ENCODE results near the gene EHD3. TPM values are rescaled to one million over a fixed set of nuclear protein-coding genes. Genes with fewer than 3 reads are reported as not detected.
A peak's percentile ranks its signal among the peaks of the same experiment; 100 is the strongest.
"Not testable (repeated sequence)": the region's sequence is repeated elsewhere in the genome, so short reads cannot be mapped to it uniquely, and the experiment has no call there.

EHD3 gene
- total RNA-seq, 1 donor from 2014 or later: 7.0 TPM

GRCh38 chr2:31274401-31275075 lies 40.6 kb downstream of the EHD3 start:
- ATAC-seq: no peak
- DNase-seq (ENCODE audit: low spot score): no peak
- intact Hi-C loops (cut with DNase I): no loop called here

- intact Hi-C loops (cut with DNase I): no loop called here
- ATAC-seq (no peak), DNase-seq (ENCODE audit: low spot score) (no peak)
Measured at GRCh38 chr2:31275976-31276375, 42.0 kb downstream of the EHD3 start.

GRCh38 chr2:31277621-31278020 lies 43.7 kb downstream of the EHD3 start:
- DNase-seq (ENCODE audit: low spot score) (no peak), ATAC-seq (no peak)
- intact Hi-C loops (cut with DNase I): no loop called here

- intact Hi-C loops (cut with DNase I): no loop called here
- ATAC-seq (no peak), DNase-seq (ENCODE audit: low spot score) (peak; percentile 0)
Measured at GRCh38 chr2:31282634-31283033, 48.7 kb downstream of the EHD3 start.

GRCh38 chr2:31283193-31283919 lies 49.4 kb downstream of the EHD3 start:
- ATAC-seq; intact Hi-C loops (cut with DNase I): not testable (repeated sequence)
- DNase-seq (ENCODE audit: low spot score): peak; percentile 6

- ATAC-seq: no peak
- peak; percentile 8 for DNase-seq (ENCODE audit: low spot score)
- intact Hi-C loops (cut with DNase I): no loop called here
Measured at GRCh38 chr2:31284107-31284506, 50.2 kb downstream of the EHD3 start.

GRCh38 chr2:31286230-31286629 lies 52.3 kb downstream of the EHD3 start:
- intact Hi-C loops (cut with DNase I): no loop called here
- no peak for ATAC-seq
- DNase-seq (ENCODE audit: low spot score): no peak

GRCh38 chr2:31286961-31287550 lies 53.1 kb downstream of the EHD3 start:
- no peak for ATAC-seq
- DNase-seq (ENCODE audit: low spot score): no peak
- intact Hi-C loops (cut with DNase I): no loop called here

- no peak for ATAC-seq
- DNase-seq (ENCODE audit: low spot score): no peak
- intact Hi-C loops (cut with DNase I): no loop called here
Measured at GRCh38 chr2:31287654-31288053, 53.7 kb downstream of the EHD3 start.

GRCh38 chr2:31294196-31294595 lies 60.2 kb downstream of the EHD3 start:
- DNase-seq (ENCODE audit: low spot score) (no peak), ATAC-seq (no peak)
- intact Hi-C loops (cut with DNase I): no loop called here

- DNase-seq (ENCODE audit: low spot score): no peak
- no peak for ATAC-seq
- intact Hi-C loops (cut with DNase I): no loop called here
Measured at GRCh38 chr2:31296641-31297287, 62.8 kb downstream of the EHD3 start.

- DNase-seq (ENCODE audit: low spot score) (no peak), ATAC-seq (no peak)
- intact Hi-C loops (cut with DNase I): no loop called here
Measured at GRCh38 chr2:31297751-31298150, 63.8 kb downstream of the EHD3 start.

GRCh38 chr2:31299547-31299946 lies 65.6 kb downstream of the EHD3 start:
- DNase-seq (ENCODE audit: low spot score): no peak
- ATAC-seq: no peak
- intact Hi-C loops (cut with DNase I): no loop called here

GRCh38 chr2:31300309-31300708 lies 66.4 kb downstream of the EHD3 start:
- DNase-seq (ENCODE audit: low spot score) (no peak), ATAC-seq (no peak)
- intact Hi-C loops (cut with DNase I): no loop called here

GRCh38 chr2:31302940-31303563 lies 69.1 kb downstream of the EHD3 start:
- intact Hi-C loops (cut with DNase I): no loop called here
- ATAC-seq: peak; percentile 26
- DNase-seq (ENCODE audit: low spot score): no peak

GRCh38 chr2:31304816-31305215 lies 70.9 kb downstream of the EHD3 start:
- DNase-seq (ENCODE audit: low spot score) (no peak), ATAC-seq (no peak)
- intact Hi-C loops (cut with DNase I): no loop called here

GRCh38 chr2:31312898-31313297 lies 78.9 kb downstream of the EHD3 start:
- DNase-seq (ENCODE audit: low spot score) (no peak), ATAC-seq (no peak)
- intact Hi-C loops (cut with DNase I): no loop called here

GRCh38 chr2:31314761-31315160 lies 80.8 kb downstream of the EHD3 start:
- no peak for DNase-seq (ENCODE audit: low spot score)
- no peak for ATAC-seq
- intact Hi-C loops (cut with DNase I): no loop called here

- intact Hi-C loops (cut with DNase I): no loop called here
Measured at GRCh38 chr2:31317396-31317795, 83.4 kb downstream of the EHD3 start.

More at GRCh38 chr2:31317396-31317795, 83.4 kb downstream of the EHD3 start:
- ATAC-seq (no peak), DNase-seq (ENCODE audit: low spot score) (no peak)
